DND-41 (cell line): ENCODE results near the gene MFSD6.

Experiments
- EZH2 ChIP-seq: IDR thresholded peaks from 3 replicates; pipeline ENCODE4 v1.6.1; 2012; ENCODE audit warnings: borderline replicate concordance, low read depth, mild to moderate bottlenecking, moderate library complexity, low read length, inconsistent platforms; ENCODE audit not compliant: severe bottlenecking
- TF ChIP-seq, protein P1 (sequence below): IDR thresholded peaks from 2 replicates; pipeline ENCODE4 v1.5.1; 2012; ENCODE audit warnings: borderline replicate concordance, low read length, moderate library complexity, mild to moderate bottlenecking; ENCODE audit not compliant: poor library complexity, severe bottlenecking; ENCODE audit errors: extremely low read depth

DNA sequence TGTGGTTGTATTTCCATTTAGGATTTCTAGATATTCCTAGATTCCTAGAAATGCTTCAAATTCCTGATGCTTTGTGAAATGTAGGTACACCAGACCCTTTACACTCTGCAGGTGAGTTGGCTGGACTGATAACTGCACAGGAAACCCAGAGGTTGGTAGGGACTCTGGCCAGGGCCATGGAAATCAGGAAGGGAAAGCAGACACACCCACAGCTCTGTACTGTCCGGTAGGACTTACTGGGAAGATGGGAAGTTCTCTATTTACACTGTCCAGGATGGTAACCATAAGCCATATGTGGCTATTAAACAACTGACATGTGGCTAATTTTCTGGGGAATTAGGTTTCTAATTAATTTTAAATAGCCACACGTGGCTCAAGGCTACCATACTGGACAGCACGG is 94.9 kb downstream of the MFSD6 start:
- TF ChIP-seq, protein P1, sequence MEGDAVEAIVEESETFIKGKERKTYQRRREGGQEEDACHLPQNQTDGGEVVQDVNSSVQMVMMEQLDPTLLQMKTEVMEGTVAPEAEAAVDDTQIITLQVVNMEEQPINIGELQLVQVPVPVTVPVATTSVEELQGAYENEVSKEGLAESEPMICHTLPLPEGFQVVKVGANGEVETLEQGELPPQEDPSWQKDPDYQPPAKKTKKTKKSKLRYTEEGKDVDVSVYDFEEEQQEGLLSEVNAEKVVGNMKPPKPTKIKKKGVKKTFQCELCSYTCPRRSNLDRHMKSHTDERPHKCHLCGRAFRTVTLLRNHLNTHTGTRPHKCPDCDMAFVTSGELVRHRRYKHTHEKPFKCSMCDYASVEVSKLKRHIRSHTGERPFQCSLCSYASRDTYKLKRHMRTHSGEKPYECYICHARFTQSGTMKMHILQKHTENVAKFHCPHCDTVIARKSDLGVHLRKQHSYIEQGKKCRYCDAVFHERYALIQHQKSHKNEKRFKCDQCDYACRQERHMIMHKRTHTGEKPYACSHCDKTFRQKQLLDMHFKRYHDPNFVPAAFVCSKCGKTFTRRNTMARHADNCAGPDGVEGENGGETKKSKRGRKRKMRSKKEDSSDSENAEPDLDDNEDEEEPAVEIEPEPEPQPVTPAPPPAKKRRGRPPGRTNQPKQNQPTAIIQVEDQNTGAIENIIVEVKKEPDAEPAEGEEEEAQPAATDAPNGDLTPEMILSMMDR: no peak
- TF ChIP-seq EZH2: no peak
